Central memory CD8-positive, alpha-beta T cell (primary cell): ENCODE results near the gene FEV.

Source experiments
- ATAC-seq: fragments of 150-1000 bp; cut with Tn5 transposase; replicated peaks from 2 replicates; pipeline ENCODE4 v1.10.0; 2022; ENCODE audit warnings: mild to moderate bottlenecking, moderate FRiP score, moderate number of reproducible peaks; ENCODE audit not compliant: poor library complexity, severe bottlenecking; ENCODE audit errors: extremely low read depth
- DNase-seq, 2 donors: peaks; one replicate each; pipeline ENCODE4 v3.0.0; 2021; ENCODE audit warnings: low spot score in 2 of 2
- H3K27ac Mint-ChIP-seq: one replicate; pipeline ENCODE4 v1.8.0; 2022; ENCODE audit warnings: low read depth, mild to moderate bottlenecking, moderate library complexity, mixed read lengths
- H3K27me3 Mint-ChIP-seq: one replicate; pipeline ENCODE4 v1.8.0; 2022; ENCODE audit warnings: mixed read lengths
- H3K36me3 Mint-ChIP-seq: one replicate; pipeline ENCODE4 v1.8.0; 2022; ENCODE audit warnings: mild to moderate bottlenecking, moderate library complexity, mixed read lengths; ENCODE audit not compliant: insufficient read depth
- H3K4me1 Mint-ChIP-seq: one replicate; pipeline ENCODE4 v1.8.0; 2022; ENCODE audit warnings: mixed read lengths
- H3K4me3 Mint-ChIP-seq: one replicate; pipeline ENCODE4 v1.8.0; 2022; ENCODE audit warnings: mild to moderate bottlenecking, moderate library complexity, mixed read lengths
- H3K9me3 Mint-ChIP-seq: one replicate; pipeline ENCODE4 v1.8.0; 2022; ENCODE audit warnings: mixed read lengths

FEV gene

GRCh38 chr2:218985021-218985324 is at the start of gene FEV:
FEV (minus strand) TSS chr2:218985184; CDS start chr2:218985075, 109 bp downstream.
- H3K4me1 Mint-ChIP-seq: peaks cover 37% of the 10 kb centered on the region
- no peak within 1 kb of the TSS for H3K27ac Mint-ChIP-seq

GRCh38 chr2:219032051-219032745 is 47.2 kb upstream of the FEV start:
- H3K27me3 Mint-ChIP-seq: peaks cover 84% of the 10 kb centered on the region

More at GRCh38 chr2:218985021-218985324, at the start of gene FEV:
- Mint-ChIP-seq H3K36me3 (peaks cover 1% of the 10 kb centered on the region), H3K4me3 (peak within 1 kb of the TSS; percentile 55), H3K9me3 (no peaks in the 10 kb centered on the region), H3K27me3 (peaks cover 100% of the 10 kb centered on the region)
- ATAC-seq (no peak), DNase-seq (no peak)

GRCh38 chr2:219031005-219031738 is 46.2 kb upstream of the FEV start:
- peaks cover 76% of the 10 kb centered on the region for H3K27me3 Mint-ChIP-seq
- DNase-seq (no peak), ATAC-seq (no peak)
- no peak overlapping the region for H3K27ac Mint-ChIP-seq
- peaks cover 3% of the 10 kb centered on the region for H3K36me3 Mint-ChIP-seq
- no peak overlapping the region for H3K4me3 Mint-ChIP-seq
- no peaks in the 10 kb centered on the region for H3K4me1 Mint-ChIP-seq
- no peaks in the 10 kb centered on the region for H3K9me3 Mint-ChIP-seq

More at GRCh38 chr2:219032051-219032745, 47.2 kb upstream of the FEV start:
- Mint-ChIP-seq H3K27ac (no peak overlapping the region), H3K4me3 (no peak overlapping the region), H3K9me3 (no peaks in the 10 kb centered on the region), H3K4me1 (no peaks in the 10 kb centered on the region), H3K36me3 (peaks cover 3% of the 10 kb centered on the region)
- no peak for DNase-seq
- no peak for ATAC-seq

GRCh38 chr2:219030177-219030940 is 45.4 kb upstream of the FEV start:
- Mint-ChIP-seq H3K27ac (no peak overlapping the region), H3K4me3 (no peak overlapping the region), H3K27me3 (peaks cover 74% of the 10 kb centered on the region), H3K9me3 (no peaks in the 10 kb centered on the region), H3K36me3 (peaks cover 3% of the 10 kb centered on the region), H3K4me1 (no peaks in the 10 kb centered on the region)
- DNase-seq (no peak), ATAC-seq (no peak)

GRCh38 chr2:219029829-219030165 is 44.8 kb upstream of the FEV start:
- peaks cover 74% of the 10 kb centered on the region for H3K27me3 Mint-ChIP-seq

GRCh38 chr2:219028996-219029828 is 44.2 kb upstream of the FEV start:
- Mint-ChIP-seq H3K4me3 (no peak overlapping the region), H3K4me1 (no peaks in the 10 kb centered on the region), H3K27me3 (peaks cover 70% of the 10 kb centered on the region), H3K9me3 (no peaks in the 10 kb centered on the region), H3K27ac (no peak overlapping the region), H3K36me3 (peaks cover 3% of the 10 kb centered on the region)
- ATAC-seq (no peak), DNase-seq (no peak)

More at GRCh38 chr2:219029829-219030165, 44.8 kb upstream of the FEV start:
- peaks cover 3% of the 10 kb centered on the region for H3K36me3 Mint-ChIP-seq
- peak; percentile 76 for ATAC-seq
- H3K4me1 Mint-ChIP-seq: no peaks in the 10 kb centered on the region
- peak; percentile 57 to 73 for DNase-seq
- no peak overlapping the region for H3K4me3 Mint-ChIP-seq
- H3K27ac Mint-ChIP-seq: no peak overlapping the region
- H3K9me3 Mint-ChIP-seq: no peaks in the 10 kb centered on the region

- Mint-ChIP-seq H3K4me1 (no peaks in the 10 kb centered on the region), H3K36me3 (peaks cover 2% of the 10 kb centered on the region), H3K4me3 (no peak overlapping the region), H3K9me3 (no peaks in the 10 kb centered on the region), H3K27ac (no peak overlapping the region), H3K27me3 (peaks cover 61% of the 10 kb centered on the region)
- ATAC-seq (no peak), DNase-seq (no peak)
These were observed 43.2 kb upstream of the FEV start for GRCh38 chr2:219028141-219028540.

GRCh38 chr2:219027511-219028055 is 42.6 kb upstream of the FEV start:
- ATAC-seq (no peak), DNase-seq (no peak)
- H3K4me3 Mint-ChIP-seq: no peak overlapping the region
- no peak overlapping the region for H3K27ac Mint-ChIP-seq
- H3K27me3 Mint-ChIP-seq: peaks cover 61% of the 10 kb centered on the region
- H3K36me3 Mint-ChIP-seq: peaks cover 1% of the 10 kb centered on the region
- no peaks in the 10 kb centered on the region for H3K4me1 Mint-ChIP-seq
- H3K9me3 Mint-ChIP-seq: no peaks in the 10 kb centered on the region

GRCh38 chr2:219026946-219027345 is 42.0 kb upstream of the FEV start:
- DNase-seq (no peak), ATAC-seq (no peak)
- Mint-ChIP-seq H3K27me3 (peaks cover 61% of the 10 kb centered on the region), H3K36me3 (peaks cover 1% of the 10 kb centered on the region), H3K9me3 (no peaks in the 10 kb centered on the region), H3K4me1 (no peaks in the 10 kb centered on the region), H3K4me3 (no peak overlapping the region), H3K27ac (no peak overlapping the region)

- Mint-ChIP-seq H3K4me1 (no peaks in the 10 kb centered on the region), H3K36me3 (peaks cover 1% of the 10 kb centered on the region), H3K27me3 (peaks cover 57% of the 10 kb centered on the region), H3K9me3 (no peaks in the 10 kb centered on the region), H3K4me3 (no peak overlapping the region), H3K27ac (no peak overlapping the region)
- ATAC-seq: no peak
- no peak for DNase-seq
These were observed 40.9 kb upstream of the FEV start for GRCh38 chr2:219025637-219026585.

- H3K9me3 Mint-ChIP-seq: no peaks in the 10 kb centered on the region
- H3K4me1 Mint-ChIP-seq: no peaks in the 10 kb centered on the region
- no peak overlapping the region for H3K27ac Mint-ChIP-seq
- H3K36me3 Mint-ChIP-seq: peaks cover 1% of the 10 kb centered on the region
- peaks cover 48% of the 10 kb centered on the region for H3K27me3 Mint-ChIP-seq
- ATAC-seq (no peak), DNase-seq (no peak)
- no peak overlapping the region for H3K4me3 Mint-ChIP-seq
These were observed 39.1 kb upstream of the FEV start for GRCh38 chr2:219024059-219024458.
